OCI-M2 (cell line): ENCODE measurements around the gene ALLC.
"Not testable (repeated sequence)": the region's sequence is repeated elsewhere in the genome, so short reads cannot be mapped to it uniquely, and the experiment has no call there.

Experiments used
- DNase-seq: peaks from one replicate; lab custom pipeline; 2025; ENCODE audit not compliant: unreplicated experiment; lab: John Stamatoyannopoulos, UW

ALLC gene

DNA sequence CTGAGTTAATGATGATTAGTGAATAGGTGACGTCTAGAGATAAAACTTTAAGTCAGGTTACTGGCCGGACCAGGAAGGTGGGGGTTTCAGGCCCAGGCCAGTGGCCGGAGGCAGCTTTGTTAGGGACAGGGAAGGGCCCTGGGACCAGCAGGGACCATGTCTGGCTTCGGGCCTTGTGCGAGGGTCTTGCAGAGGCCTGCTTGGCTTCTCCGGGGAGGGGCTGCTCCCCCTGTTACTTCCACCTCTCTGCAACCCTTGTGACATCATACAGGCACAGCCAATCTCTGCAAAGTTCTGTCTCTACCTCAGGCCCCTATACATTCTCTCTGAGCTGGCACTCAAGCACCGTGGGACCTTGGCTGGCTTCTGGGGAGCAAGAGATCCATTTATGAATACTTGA is at the start of gene ALLC:
Gene ALLC (plus strand): TSS at position 320 of the 400 bp plus-strand sequence. CDS start 12,958 bp downstream, outside the sequence.
- no peak for DNase-seq

DNA sequence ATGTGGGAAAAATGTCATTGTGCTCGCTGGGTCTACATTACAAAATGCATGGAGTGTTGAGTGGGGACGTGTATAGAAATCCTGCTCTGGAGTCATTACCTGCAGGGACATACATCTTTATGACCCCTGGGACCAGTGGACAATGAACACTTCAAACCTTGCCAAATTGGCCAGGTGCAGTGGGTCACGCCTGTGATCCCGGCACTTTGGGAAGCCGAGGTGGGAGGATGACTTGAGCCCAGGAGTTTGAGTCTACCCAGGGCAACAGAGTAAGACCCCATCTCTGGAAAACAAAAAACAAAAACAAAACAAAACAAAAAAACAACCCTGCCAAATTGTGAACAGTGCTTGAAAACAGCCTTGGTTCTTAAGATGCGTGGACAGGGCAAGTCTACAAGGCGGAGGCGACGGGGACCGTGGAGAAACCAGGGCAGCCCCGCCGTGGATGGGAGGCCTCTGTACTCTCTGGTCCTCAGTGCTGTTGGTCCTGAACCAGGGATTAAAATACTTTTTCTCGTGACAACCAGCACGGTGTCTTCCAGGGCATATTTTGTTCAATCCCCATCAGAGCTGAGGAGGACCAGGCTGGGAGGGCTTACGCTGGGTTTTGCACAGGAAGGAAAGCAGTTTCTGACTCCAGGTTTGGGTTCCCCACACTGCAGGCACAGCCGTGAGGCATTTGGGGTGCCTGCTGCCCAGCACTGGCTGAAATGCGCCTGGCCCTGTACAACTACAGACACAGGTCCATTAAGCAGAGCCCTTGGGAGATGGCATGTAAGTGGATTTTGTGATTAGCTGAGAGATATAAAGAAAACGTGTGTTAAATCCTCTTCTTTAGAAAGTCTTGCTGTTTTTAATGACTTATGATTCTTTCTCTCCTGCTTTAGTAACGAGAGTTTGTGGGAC is 49.4 kb upstream of the ALLC start:
- no peak for DNase-seq

DNA sequence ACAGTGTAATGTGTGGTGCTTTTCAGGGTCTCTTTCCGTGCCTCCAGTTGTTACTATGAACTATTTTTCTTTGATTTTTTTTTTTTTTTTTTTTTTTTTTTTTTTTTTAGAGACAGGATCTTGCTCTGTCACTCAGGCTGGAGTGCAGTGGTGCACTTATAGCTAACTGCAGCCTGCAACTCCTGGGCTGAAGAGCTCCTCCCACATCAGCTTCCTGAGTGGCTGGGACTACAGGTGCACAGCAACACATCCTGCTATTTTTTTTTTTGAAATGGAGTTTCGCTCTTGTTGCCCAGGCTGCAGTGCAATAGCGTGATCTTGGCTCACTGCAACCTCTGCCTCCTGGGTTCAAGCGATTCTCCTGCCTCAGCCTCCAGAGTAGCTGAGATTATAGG is 48.7 kb upstream of the ALLC start:
- not testable (repeated sequence) for DNase-seq

DNA sequence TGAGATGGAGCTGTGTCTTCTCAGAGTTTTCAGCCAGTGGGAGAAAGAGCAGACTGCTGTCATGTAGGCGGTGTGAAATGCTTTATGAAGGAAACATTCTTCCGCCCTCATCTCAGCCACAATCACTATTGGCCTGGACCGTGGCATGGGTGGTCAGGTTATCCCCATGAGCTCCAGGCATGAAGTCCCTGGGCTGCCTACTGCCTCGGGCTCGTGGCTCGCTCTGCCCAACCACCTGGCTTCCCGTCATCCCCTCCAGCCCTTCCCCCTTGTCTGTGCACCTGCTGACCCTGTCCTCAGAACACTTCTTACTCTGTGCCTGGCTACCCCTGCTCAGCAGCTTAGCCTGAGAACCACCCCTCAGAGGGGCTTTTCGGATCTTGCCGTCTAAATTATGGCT is 47.6 kb upstream of the ALLC start:
- DNase-seq = no peak

DNA sequence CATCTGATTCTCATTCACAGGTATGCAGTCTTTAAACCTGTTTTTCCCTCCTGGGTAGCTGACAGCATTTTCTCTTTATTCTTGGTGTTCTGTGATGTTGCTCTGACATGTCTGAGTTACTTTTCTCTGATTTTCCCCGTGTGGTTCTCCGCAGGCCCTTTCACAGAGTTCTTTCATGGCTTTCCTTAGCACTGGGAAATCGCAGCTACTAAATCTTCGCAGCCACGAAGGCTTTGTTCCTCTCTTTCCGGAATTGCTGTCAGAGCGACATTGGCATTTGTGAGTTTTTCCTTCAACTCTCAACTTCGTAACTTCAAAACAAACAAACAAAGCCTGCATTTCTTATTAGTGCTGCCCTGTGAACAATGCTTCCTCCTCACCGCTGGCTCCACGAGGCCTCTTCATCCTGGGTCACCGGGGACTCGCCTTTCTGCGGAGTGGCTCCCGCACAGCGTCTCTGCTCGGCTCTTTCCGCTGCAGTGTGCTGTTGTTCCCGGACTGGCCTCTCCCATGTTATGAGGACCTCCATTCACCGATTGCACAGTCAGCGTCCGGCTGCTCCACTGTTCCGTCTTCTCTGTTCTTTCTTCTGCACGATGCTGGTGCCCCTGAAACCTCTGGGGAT is 47.0 kb upstream of the ALLC start:
- no peak for DNase-seq

DNA sequence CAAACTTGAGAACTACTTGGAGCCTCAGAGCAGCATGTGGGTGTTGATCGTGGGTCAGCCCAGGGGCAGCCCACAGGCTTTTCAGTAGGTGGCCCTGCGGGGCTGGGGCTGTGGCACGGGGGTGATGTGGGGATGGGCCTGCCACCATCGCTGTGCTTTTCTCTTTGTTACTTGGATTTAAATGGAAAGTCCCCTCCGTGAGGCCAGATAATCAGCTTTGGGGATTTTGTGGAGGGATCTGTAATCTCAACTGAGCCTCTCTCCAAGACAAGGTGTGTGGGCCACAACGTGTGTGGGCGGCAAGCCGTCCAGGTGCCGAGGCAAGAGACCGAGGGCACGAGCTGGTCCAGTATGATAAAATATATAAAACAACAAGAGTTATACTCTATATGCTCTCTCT is 46.4 kb upstream of the ALLC start:
- no peak for DNase-seq

DNA sequence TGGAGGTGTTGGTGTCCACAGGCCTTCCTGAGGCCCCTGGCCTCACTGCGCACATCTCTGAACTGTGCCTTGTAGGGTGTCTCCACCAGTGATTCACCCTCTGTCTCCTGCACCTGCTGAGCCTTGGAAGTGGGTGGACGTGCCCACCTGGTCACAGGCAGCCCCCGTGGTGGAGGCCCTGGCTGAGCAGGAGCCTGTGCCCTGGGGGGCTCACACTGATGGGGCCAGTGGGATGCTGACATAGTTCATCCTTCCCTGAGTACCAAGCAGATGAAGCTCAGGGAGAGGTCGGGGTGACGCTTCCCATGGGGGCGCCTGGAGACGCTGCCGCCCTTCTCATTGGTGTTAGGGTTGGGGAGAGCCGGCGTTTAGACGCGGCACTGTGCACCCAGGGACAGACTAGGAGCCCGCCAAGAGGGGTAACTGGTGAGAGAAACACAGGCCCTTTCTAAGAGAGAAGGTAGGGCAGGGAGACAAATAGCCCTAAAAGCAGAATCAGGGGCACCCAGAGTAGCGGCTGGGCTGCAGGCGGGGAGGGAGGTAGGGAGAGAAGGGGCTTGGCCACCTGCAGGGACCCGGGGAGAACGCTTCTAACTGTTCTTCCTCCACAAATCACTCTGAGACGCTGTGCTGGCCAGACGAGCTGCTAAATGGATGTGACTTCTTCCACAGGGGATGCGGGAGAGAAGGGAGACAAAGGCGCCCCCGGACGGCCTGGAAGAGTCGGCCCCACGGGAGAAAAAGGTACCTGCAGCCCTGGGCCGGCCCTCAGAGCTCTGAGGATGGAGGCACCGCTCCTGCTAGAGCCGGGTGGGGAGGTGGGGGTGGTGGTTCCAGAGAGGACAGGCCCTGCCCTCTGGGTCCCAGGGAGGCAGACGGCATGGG is 45.1 kb upstream of the ALLC start:
- DNase-seq = no peak

DNA sequence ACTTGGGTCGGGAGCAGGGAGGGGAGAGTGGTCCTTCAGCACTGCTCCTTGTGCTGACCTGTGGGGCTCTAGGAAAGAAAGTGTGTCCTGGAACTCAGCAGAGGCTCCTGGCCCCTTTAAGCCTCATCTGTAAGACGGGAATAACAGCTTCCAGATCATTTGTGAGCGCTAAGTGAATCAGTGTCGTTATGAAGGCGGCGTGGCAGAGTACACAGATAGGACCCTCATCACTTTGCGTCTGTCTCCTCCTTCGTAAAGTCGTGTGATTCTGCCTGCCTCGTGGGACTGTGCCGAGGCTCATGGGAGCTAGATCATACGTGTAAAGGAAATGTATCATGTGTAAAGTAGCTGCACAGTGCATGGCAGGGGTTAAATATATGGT is 44.5 kb upstream of the ALLC start:
- DNase-seq = no peak

DNA sequence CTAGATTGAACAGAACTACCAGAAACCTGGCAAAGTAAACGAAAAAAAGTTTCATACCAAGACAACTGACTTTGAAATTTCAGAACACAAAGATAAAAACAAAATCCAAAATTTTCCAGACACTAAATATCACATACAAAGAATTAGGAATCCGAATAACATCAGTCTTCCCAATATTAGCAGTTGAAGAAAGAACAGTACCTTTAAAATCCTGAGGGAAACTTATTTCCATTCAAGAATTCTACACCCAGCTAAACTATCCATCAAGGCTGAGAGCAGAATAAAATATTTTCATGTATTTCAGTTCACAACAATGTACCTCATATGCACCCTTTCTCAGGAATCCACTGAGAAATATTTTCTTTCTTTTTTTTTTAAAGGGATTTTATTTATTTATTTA is 43.3 kb upstream of the ALLC start:
- DNase-seq = not testable (repeated sequence)

DNA sequence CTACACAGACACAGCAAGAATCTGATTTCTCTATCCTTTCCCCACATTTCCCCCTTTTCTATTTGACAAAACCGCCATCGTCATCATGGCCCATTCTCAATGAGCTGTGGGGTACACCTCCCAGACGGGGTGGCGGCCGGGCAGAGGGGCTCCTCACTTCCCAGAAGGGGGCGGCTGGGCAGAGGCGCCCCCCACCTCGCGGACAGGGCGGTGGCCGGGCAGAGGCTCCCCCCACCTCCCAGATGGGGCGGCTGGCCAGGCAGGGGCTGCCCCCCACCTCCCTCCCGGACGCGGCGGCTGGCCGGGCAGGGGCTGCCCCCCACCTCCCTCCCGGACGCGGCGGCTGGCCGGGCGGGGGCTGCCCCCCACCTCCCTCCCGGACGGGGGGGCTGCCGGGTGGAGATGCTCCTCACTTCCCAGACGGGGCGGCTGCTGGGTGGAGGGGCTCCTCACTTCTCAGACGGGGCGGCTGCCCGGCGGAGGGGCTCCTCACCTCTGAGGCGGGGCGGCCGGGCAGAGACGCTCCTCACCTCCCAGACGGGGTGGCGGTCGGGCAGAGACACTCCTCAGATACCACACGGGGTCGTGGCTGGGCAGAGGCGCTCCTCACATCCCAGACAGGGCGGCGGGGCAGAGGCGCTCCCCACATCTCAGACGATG is 42.3 kb upstream of the ALLC start:
- not testable (repeated sequence) for DNase-seq

DNA sequence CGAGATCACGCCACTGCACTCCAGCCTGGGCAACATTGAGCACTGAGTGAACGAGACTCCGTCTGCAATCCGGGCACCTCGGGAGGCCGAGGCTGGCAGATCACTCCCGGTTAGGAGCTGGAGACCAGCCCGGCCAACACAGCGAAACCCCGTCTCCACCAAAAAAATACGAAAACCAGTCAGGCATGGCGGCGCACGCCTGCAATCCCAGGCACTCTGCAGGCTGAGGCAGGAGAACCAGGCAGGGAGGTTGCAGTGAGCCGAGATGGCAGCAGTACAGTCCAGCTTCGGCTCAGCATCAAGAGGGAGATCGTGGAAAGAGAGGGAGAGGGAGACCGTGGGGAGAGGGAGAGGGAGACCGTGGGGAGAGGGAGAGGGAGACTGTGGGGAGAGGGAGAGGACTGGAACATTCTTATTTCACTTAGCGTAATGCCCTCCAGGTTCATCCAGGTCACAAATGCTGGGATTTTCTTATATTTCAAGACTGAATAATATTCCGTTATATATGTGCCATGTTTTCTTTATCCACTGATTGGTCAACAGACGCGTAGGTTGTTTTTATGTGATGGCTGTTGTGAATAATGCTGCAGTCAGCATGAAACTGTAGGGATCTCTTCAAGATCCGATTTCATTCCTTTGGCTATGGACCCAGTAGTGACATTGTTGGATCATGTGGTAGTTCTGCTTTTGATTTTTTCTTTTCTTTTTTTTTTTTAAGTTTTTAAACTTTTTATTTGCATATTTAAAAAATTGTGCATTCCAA is 41.4 kb upstream of the ALLC start:
- not testable (repeated sequence) for DNase-seq

DNA sequence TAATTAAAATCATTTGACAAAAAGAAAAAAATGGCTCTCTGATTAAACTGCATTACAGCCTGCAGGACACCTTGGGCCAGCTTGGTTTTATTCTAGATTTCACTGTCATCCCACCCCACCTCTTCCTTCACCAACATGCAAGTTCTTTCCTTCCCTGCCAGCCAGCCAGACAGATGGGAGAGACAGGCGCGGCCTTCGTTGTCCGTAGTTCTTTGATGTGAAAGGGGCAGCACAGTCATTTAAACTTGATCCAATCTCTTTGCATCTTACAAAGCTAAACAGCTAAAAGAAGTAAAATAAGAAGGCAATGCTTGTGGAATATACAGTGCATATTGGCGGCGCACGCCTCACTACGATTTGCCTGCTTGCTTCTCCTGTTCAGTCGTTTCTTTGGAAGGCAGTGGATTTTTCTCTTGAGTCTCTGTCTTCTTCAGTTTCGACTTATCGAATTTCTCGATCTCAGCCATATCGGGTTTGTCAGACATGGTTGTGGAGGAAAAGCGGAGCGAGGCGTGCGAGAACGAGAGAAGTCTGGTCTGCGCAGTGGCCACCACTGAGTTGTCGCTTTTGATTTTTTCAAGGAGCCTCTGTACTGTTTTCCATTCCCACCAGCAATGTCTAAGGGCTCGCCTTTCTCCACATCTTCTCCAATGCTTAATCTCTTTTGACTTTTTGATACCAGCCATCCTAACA is 40.7 kb upstream of the ALLC start:
- no peak for DNase-seq

DNA sequence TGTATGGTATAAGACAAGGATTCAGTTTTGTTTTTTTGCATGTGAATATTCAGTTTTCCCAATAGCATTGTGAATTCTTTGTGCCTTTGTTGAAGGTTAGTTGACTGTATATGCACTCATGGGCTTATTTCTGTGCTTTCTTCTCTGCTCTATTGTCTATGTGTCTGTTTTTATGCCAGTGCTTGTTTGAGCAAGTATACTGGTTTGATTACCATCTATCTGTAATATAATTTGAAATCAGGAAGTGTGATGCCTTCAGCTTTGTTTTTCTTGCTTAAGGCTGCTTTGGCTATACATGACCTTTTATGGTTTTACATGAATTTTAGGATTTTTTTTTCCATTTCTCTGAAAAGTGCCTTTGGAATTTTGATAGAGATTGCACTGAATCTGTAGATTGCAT is 39.6 kb upstream of the ALLC start:
- DNase-seq = no peak

DNA sequence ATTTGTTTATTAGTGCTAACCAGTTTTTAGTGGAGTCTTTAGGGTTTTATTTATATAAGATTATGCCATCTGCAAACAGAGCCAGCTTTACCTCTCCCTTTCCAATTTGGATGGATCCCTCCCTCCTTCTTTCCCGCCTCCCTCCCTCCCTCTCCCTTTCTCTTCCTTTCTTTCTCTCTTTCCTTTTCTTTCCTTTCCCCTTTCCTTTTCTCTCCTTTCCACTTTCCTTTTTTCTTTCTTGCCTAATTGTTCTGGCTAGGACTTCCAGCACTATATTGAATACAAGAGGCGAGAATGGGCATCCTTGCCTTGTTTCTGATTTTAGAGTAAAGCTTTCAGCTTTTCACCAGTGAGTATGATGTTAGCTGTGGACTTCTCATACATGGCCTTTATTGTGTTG is 39.0 kb upstream of the ALLC start:
- no peak for DNase-seq

DNA sequence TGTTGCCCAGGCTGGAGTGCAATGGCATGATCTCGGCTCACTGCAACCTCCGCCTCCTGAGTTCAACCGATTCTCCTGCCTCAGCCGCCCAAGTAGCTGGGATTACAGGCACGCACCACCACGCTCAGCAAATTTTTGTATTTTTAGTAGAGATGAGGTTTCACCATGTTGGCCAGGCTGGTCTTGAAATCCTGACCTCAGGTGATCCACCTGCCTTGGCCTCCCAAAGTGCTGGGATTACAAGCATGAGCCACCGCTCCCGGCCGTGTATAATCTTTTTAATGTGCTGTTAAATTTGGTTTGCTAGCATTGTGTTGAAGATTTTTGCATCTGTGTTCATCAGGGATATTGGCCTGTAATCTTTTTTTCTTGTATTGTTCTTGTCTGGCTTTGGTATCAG is 38.3 kb upstream of the ALLC start:
- not testable (repeated sequence) for DNase-seq

DNA sequence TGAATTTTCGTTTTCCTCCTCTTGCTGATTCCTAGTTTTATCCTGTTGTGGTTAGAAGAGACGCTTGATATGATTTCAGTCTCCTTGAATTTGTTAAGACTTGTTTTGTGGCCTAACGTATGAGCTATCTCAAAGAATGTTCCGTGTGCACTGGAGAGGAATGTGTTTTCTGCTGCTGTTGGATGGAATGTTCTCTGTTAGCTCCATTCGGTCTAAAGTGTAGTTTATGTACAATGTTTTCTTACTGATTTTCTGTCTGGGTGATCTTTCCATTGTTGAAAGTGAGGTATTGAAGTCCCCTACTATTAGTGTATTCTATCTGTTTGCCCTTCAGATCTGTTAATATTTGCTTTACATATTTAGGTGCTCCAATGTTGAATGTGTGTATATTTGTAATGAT is 37.2 kb upstream of the ALLC start:
- no peak for DNase-seq

DNA sequence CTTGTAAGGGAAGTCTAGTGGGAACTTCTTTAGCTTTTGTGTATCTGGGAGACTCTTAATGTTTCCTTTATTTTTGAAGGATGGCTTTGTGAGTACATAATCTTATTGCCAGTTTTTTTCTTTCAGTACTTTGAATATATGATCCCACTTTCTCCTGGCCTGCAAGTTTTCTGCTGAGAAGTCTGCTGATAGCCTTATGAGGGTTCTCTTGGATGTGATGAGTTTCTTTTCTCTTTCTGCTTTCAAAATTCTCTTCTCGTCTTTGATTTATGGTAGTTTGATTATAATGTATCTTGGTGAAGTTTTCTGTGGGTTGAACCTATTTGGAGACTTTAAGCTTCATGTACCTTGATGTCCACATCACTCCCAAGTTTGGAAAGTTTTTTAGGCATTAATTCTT is 35.0 kb upstream of the ALLC start:
- no peak for DNase-seq

DNA sequence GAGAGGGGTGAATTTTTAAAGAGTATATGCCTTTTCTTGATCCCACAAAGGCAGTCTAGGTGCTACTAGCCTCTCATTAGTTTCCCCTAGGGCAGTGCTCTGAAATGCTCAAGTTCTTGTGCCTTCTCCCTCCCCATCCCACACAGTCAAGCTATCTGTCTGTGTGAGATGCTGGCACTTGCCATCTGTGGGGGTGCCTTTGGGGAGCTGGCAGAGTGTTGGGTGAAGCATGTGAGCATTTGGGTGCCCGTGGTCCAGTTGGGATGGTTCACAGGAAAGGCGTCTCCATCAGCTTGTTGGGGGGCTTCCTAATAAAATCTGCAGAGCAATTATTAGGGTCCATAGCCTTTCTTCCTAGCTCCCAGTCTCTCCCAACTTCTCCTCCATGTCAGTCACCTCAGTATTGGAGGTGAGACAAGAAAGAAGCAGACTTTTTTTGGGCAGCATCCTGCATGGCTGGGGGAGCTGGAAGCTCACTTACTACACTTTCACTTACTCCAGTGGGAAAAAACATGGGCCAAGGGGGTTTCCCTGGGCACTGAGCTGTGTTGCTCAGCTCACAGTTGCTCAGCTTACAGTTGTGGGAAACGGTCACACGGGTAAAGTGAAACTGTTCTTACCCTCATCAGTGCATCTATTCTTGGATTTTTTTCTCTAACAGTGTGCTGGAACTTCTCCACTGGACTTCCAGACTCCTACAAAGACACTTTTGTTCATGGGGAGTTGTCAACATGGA is 33.8 kb upstream of the ALLC start:
- no peak for DNase-seq

DNA sequence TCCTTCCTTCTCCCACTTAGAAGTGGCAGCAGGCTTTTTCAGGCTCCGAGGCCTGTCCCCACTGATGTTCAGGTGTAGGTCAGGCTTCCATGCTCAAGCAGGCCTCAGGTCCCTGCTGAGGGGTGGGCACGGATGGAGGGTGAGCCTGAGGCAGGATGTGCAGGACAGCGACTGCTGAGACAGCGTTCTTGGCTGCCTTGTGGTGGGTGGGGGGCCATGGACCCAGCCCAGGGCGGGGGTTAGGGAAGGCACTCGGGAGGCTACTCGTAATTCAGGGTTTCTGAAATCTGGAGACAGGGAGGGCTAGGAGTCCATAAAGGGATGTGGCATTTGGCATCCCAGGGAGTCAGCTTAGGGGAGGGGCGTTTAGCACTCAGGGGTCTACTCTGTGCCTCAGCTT is 32.8 kb upstream of the ALLC start:
- DNase-seq = no peak
